BE2C (cell line): Measurements from ENCODE around the gene ACIN1.
A peak's percentile ranks its signal among the peaks of the same experiment; 100 is the strongest.

Source experiments
- DNase-seq: peaks from one replicate; pipeline ENCODE4 v3.0.0-alpha.2; 2020
- H3K27me3 ChIP-seq: fragments of 250-450 bp; sonication (Bioruptor Pico); 2 replicates; pipeline ENCODE4 v1.5.1; 2020; ENCODE audit warnings: mild to moderate bottlenecking
- H3K36me3 ChIP-seq: fragments of 250-450 bp; sonication (Bioruptor Pico); 2 replicates; pipeline ENCODE4 v1.5.1; 2020; ENCODE audit warnings: mild to moderate bottlenecking
- H3K4me1 ChIP-seq: fragments of 250-450 bp; sonication (Bioruptor Pico); 2 replicates; pipeline ENCODE4 v1.5.1; 2020
- H3K4me3 ChIP-seq: 2 replicates; pipeline ENCODE4 v1.5.1; 2011; ENCODE audit warnings: low read depth, low read length
- H3K9me3 ChIP-seq: fragments of 250-450 bp; sonication (Bioruptor Pico); 2 replicates; pipeline ENCODE4 v1.5.1; 2020
- CTCF ChIP-seq: IDR thresholded peaks from 2 replicates; pipeline ENCODE4 v1.5.1; 2012; ENCODE audit warnings: mild to moderate bottlenecking, low read depth, low read length

The ACIN1 gene

GRCh38 chr14:23034498-23035302, 60.2 kb downstream of the ACIN1 start, which contains the start of gene PSMB5:
Gene PSMB5, minus strand, starts transcription at chr14:23034900. Its CDS starts 19 bp downstream, at chr14:23034881.
- DNase-seq = peak; percentile 88
- peak within 1 kb of the TSS; percentile 95 for H3K4me3 ChIP-seq

GRCh38 chr14:23033801-23034497, 61.0 kb downstream of the ACIN1 start:
- TF ChIP-seq CTCF = no peak
- H3K9me3 ChIP-seq = no peaks in the 10 kb centered on the region
- peak overlapping the region; percentile 95 for H3K4me3 ChIP-seq
- peaks cover 10% of the 10 kb centered on the region; the same call in 1 of the 2 replicates for H3K4me1 ChIP-seq
- H3K27me3 ChIP-seq = no peaks in the 10 kb centered on the region
- H3K36me3 ChIP-seq = peaks cover 48% of the 10 kb centered on the region
- no peak for DNase-seq

More at GRCh38 chr14:23034498-23035302, 60.2 kb downstream of the ACIN1 start, which contains the start of gene PSMB5:
- TF ChIP-seq CTCF = peak; percentile 8; the same call in 1 of the 2 replicates
- H3K36me3 ChIP-seq = peaks cover 41% of the 10 kb centered on the region
- H3K9me3 ChIP-seq = no peaks in the 10 kb centered on the region
- H3K4me1 ChIP-seq = peaks cover 10% of the 10 kb centered on the region; the same call in 1 of the 2 replicates
- no peaks in the 10 kb centered on the region for H3K27me3 ChIP-seq

- Histone ChIP-seq H3K36me3 (peaks cover 55% of the 10 kb centered on the region), H3K4me1 (peaks cover 10% of the 10 kb centered on the region; the same call in 1 of the 2 replicates), H3K4me3 (peak overlapping the region; percentile 95), H3K27me3 (no peaks in the 10 kb centered on the region), H3K9me3 (no peaks in the 10 kb centered on the region)
- no peak for TF ChIP-seq CTCF
- DNase-seq = no peak
These were observed 61.6 kb downstream of the ACIN1 start for GRCh38 chr14:23033251-23033727.

- TF ChIP-seq CTCF = no peak
- H3K9me3 ChIP-seq = no peaks in the 10 kb centered on the region
- H3K4me3 ChIP-seq = no peak overlapping the region
- DNase-seq = no peak
- peaks cover 10% of the 10 kb centered on the region; the same call in 1 of the 2 replicates for H3K4me1 ChIP-seq
- H3K27me3 ChIP-seq = no peaks in the 10 kb centered on the region
- peaks cover 71% of the 10 kb centered on the region for H3K36me3 ChIP-seq
These were observed 64.0 kb downstream of the ACIN1 start for GRCh38 chr14:23030936-23031335.

- no peak for TF ChIP-seq CTCF
- Histone ChIP-seq H3K4me3 (no peak overlapping the region), H3K9me3 (no peaks in the 10 kb centered on the region), H3K4me1 (peaks cover 8% of the 10 kb centered on the region; the same call in 1 of the 2 replicates), H3K27me3 (no peaks in the 10 kb centered on the region), H3K36me3 (peaks cover 87% of the 10 kb centered on the region)
- no peak for DNase-seq
These were observed 66.1 kb downstream of the ACIN1 start for GRCh38 chr14:23028799-23029198.
